Forelimb muscle (tissue), 1 donor: ENCODE results near the gene ERN1. TPM values are rescaled to one million over a fixed set of nuclear protein-coding genes. Genes with fewer than 3 reads are reported as not detected.
"Not testable (repeated sequence)": the region's sequence is repeated elsewhere in the genome, so short reads cannot be mapped to it uniquely, and the experiment has no call there.

ENCODE experiments used
- DNase-seq: peaks from one replicate; pipeline ENCODE4 v3.0.0-alpha.2; 2013; ENCODE audit warnings: low read depth
- polyA plus RNA-seq: library from polyadenylated mRNA; unstranded; fragments of 120-200 nt; gene quantifications from one replicate; pipeline ENCODE4 v1.2.1, GENCODE V29; 2013; ENCODE audit not compliant: insufficient read length

The ERN1 gene
- 5.6 TPM for polyA plus RNA-seq

DNA sequence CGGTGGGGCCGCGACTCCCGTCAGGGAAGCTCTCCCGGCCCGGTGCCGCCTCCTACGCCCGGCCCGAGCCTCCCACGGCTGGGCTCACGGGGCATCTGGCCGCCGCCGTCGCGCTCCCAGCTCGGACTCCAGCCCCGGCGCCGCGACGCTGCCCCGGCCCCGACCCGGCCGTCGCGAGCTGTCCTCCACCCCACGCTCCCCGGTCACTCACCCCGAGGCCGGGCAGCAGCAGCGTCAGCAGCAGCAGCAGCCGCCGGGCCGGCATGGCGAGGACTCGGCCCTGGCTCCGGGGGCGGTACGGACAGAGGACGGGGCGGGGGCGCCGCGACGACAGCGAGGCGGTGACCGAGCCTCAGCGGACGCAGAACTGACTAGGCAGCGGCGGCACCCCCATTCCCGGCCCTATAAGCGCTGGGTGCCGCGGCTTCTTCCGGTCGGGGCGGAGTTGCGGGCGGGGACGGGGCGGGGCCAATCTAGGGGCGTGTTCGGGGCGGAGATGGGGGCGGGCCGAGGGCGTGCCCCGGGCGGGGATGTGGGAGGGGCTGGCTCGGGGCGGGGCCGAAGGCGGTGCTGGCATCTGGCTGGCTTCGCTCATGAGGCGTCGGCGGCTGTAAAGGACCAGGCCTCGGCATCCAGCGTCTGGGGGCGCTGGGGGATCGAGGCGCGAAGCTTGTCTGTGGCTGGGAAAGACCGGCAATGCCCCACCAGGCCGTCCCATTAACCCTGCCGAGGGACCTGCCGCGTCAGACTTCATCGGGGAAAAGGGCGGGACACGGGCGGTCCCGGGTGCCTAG lies at the start of gene ERN1:
Gene ERN1 (minus strand): TSS at position 380 of the 794 bp plus-strand sequence. CDS start 115 bp downstream, at position 265.
- DNase-seq: no peak

DNA sequence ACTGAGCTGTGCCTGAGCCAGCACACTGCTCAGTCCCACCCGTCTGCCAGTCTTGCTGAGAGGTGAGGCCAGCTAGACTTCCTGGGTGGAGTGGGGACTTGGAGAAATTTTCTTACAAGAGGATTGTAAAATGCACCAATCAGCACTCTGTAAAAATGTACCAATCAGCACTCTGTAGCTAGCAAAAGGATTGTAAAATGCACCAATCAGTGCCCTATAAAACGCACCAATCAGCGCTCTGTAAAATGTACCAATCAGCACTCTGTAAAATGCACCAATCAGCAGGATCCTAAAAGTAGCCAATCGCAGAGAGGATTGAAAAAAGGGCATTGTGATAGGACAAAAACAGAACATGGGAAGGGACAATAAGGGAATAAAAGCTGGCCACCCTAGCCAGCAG lies 49.1 kb upstream of the ERN1 start:
- DNase-seq: not testable (repeated sequence)

DNA sequence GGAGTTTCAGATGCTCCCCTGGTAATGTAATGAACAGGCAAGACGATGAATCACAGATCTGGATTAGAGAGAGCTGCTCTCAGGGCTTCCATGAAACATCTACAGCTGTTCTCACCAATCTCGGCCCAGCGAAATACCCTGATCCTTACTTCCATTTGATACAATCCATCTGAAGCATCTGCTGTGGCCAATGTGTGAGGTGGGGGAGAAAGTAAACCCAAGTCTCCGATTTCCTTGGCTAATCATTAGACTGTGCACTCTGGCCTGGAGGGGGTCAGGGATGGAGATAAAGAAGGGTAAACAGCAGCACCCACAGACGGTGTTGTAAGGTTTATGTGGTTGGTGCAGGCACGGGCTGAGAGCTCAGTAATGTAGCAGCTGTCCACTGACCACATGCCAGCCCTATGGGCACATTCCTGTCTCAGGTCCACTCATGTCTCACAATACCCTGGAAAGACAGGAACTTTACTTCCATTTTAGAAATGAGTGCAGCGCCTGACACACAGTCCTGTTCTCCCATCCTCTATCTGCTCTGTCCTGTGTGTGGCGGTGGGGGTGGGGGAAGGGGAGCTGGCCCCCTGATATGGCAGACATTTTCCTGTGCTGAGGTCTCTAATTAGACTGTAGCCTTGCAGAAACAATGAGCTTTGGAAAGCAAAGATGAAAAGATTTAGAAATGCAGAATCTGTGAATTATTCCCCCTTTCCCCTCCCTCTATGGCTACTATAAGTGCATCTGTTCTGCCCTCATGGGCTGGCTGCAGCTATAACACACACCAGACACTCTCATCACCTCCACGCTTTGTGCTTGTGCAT lies 48.3 kb upstream of the ERN1 start:
- no peak for DNase-seq

DNA sequence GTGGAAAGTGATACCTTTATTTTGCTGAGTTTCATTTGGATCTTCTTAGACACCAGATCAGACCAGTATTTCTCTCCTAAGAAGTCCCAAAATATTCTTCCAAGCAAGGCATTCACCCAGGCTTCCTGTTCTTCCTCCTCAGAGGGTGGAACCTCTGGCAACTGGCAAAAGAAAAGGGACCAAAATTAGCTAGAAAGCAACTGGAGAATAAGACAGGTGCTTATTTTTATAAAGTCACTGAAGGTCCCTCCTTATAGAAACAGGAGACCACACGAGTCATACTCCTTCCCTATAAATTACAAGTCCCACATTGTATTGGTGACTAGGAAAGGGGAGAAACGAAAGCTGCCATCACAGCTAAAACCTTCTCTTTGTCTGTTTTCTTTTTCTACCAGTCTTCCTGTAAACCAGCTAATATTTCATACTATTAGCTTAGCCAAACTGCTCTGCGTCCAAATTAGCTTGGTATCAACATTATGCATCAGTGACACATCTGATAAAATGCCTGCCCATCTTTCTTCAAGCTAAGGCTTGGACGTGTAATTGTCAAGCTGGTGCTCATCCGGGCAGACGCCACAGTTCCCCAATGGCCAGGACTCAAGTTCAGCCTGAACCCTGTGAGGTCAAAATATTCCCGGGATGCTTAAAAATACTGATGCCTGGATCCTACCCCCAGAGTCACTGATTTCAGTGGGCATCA lies 47.5 kb upstream of the ERN1 start:
- no peak for DNase-seq

DNA sequence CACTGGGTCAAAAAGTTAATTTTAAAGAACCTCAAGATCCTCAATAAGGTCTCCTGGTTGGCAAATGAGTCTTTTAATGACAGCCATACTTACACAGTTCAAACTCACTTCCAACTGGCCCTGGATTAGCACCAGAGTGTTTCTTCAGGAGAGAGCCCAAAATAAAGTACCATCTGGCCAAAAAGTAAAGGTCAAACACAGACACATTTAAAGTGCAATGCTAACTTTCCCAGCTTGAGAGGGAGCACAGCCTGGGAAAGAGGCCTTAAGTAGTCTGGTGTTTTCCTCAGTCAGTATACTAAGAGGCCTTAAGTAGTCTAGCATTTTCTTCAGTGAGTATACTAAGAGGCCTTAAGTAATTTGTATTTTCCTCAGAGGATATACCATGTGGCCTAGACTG lies 46.6 kb upstream of the ERN1 start:
- DNase-seq: no peak

DNA sequence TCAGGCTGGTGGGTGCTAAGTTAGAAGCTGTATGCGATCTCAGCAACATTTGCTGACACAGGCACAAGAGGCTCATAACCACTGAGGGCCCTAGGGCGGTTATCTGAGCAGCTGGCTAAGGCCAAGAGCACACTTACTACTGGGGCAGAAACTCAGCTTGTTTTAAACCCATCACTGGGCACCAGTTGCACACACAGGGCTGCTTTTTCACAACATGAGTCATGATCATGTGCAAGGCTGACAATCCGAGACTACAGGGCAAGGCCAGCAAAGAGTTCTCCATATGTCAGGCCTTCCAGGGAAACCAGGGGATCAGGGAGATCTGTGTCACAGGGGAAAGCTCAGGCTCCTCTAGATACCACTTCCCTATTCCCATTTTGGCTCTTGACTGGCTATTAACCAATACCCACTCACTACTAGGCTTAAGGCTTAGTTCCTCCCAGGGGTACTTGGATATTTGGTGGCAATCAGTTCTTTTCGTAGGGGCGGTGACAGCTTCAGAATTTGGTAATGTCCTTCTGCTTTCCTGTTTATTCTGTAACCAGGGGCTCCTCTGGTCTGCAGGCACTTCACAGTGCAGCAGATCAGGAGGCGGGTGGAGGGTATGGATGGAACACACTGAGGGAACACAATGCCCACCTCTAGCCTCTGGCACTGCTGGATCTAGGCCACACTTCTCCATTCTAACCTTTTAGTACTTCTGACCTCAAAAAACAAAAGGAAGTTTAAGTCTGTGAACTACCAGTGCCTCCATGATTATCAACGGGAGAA lies 44.9 kb upstream of the ERN1 start:
- no peak for DNase-seq

DNA sequence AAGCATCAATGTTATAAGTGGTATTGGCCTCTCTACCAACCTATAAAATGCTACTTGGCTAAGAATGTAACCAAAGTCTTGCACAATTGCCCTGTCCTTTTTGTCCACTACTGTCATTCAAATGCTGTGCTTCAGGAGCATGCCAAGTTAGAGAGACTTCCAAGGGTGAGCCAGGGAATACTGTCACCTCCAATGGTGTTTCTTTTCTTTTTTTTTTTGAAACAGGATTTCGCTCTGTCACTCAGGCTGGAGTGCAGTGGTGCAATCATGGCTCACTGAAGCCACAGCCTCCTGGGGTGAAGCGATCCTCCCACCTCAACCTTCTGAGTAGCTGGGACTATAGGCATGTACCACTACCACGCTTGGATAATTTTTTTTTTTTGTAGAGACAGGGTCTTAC lies 43.7 kb upstream of the ERN1 start:
- DNase-seq: no peak

DNA sequence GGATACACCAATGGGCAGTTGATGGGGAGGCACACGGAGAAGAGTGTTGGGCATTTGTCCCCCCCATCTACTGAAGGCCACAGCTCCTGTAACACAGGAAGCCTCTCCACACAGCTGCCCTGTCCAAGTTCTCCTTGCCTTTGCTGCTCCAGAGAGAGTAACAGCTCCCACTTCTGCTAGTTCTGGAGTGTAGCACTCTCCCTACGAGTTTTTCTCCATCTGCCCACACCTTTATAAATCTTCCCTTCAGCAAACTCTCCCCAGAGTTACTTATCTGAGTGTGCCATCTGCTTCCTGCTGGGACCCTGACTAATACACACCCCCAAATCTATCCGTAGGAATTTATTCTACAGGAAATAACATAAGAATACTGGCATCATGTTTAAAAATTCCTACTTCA lies 42.6 kb upstream of the ERN1 start:
- DNase-seq: no peak

DNA sequence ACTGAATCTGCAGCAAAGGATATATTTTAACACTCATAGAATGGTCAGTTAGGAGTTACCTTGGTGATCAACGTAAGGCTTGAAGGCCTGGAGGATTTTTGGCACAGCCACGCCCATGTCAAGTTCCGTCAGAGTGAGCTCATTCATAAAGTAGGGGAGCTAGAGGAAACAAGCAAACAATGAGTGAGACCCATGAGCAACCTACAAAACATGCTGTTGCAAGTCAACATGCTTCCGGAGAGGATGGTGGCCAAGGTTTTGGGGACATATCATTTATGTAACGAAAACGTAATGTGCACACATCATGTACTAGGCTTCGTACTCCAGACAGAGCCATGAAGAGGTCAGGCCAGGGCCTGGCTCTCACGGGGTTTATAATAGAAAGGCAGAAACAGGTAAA lies 41.1 kb upstream of the ERN1 start:
- no peak for DNase-seq

DNA sequence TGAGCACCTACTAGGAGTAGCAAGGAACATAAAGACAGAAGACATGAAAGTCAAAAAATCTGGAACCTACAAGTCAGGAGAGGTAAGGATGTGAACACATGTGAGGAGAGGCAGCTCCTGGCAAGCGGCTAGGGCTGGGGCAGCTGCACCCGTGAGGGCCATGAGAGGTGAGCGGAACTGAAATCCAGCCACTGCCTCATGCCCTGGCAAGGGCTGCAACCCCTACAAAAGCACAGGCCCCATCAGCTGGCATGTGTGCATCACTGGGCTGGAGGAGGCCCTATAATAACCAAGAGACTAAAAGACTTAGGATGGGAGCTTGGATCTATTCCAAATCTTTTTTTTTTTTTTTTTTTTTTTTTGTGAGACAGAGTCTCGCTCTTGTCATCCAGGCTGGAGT lies 40.3 kb upstream of the ERN1 start:
- no peak for DNase-seq

DNA sequence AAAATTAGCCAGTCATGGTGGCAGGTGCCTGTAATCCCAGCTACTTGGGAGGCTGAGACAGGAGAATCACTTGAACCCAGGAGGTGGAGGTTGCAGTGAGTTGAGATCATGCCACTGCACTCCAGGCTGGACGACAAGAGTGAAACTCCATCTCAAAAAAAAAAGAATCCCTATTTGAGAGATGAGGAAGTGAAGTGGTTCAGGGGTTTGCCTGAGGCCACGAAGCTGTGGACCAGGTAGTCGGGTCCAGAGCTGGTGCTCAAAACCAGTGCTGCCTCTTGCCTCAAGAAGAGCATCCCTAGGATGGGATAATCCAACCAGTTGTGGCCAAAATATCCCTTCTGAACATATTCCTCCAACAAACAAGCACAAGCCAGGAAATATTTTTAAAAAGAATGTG lies 37.7 kb upstream of the ERN1 start:
- DNase-seq: not testable (repeated sequence)

DNA sequence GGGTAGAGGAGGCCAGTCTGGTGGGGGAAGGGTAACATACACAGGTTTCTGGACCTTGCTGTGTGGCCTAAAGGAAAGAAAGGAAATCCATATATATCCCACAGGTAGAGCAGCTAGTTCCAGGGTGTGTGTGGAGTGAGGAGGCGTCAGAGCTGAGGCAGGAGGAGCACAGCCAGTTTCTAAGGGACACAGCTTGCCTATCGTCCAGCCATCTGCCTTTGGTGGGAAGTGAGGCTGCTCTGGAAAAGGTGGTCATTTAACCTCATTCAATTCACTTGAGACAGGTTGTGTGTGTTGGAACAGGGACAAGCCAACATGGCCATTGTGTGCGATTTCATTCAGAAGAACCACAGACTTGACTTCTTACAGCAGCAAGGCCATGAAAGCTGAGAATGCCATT lies 36.9 kb upstream of the ERN1 start:
- DNase-seq: no peak

DNA sequence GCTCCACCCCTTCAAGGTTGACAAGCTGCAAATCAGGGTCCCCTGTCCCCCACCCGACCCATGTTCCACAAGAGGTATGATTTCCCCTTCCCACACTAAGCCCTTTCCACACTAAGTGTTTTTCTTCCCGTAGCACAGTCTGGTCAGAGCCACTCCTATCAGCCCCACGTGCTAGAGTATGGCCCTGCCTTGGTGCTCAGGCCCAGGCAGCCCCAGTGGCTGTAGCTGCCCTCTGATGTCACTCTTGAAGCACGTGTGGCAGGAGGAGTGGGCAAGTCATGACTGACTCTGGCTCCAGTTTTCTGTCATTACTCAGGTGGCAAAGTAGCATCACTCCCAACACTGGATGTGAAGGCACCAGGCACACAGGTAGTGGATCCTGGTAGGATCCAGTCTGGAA lies 35.4 kb upstream of the ERN1 start:
- no peak for DNase-seq

DNA sequence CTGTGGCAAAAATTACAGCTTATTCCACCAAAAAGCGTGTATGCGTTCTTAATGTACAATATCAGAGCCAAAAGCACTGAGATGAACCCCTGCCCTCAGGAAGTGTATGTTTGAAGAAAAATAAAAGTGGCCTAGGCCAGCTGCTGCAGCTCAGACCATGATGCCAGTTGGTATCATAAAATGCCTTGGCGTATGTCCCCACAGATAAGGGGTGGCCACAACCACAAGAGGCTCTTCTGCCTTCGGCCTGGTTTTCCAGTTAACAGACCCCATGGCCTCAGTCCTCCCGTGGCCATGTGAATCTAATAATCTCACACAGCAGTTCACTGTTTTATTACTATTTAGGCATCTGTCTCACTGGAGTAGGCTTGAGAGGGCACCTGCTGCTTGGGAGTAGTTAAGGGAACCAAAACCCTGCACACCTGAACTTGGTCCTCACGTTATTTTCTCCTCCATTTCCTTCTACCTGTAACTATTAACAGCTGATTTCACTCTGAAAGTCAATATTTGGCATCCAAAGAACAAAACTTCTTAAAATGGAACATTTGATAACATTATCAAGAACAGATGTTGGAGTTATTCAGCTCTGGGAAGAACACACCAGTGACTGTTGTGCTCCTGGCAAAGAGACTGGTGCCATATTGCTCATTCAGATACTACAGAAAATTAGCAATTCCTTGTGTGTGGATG lies 34.8 kb upstream of the ERN1 start:
- DNase-seq: no peak

DNA sequence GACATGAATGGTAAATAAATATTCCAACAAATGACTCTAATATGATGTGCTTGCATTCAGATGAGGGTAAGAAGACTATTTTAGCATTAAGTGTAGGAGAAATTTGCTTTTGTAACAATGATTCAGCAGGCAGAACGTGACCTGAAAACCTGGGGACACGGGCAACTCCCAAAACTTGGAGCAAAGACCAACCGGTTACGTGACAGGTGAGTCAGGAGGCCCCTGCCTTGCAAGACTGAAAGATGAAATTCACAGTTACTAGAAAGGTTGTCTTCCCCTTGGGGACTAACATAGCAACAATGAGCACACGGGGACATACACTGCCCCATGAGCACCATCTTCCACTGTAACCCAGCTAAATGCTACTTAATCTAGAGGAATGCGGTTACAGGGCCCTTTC lies 33.5 kb upstream of the ERN1 start:
- DNase-seq: no peak

DNA sequence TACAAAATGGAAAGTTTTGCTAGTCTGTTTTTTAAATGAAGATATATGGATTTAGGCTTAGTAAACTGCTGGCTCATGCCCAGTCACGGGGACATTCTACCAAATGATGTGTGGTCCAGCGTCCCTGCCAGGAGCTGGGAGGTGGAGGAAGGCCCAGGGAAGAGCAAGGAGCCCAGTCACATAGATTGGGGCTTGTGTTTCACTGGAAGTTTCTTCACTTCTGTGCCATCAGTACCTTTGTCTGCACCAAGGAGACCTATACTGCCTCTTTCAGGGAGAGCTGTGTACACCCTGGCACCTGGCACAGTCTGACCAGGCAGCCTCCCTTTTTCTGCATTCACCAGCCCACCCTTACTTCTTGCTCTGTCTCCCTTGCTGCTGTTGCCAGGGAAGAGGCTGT lies 32.6 kb upstream of the ERN1 start:
- DNase-seq: no peak

DNA sequence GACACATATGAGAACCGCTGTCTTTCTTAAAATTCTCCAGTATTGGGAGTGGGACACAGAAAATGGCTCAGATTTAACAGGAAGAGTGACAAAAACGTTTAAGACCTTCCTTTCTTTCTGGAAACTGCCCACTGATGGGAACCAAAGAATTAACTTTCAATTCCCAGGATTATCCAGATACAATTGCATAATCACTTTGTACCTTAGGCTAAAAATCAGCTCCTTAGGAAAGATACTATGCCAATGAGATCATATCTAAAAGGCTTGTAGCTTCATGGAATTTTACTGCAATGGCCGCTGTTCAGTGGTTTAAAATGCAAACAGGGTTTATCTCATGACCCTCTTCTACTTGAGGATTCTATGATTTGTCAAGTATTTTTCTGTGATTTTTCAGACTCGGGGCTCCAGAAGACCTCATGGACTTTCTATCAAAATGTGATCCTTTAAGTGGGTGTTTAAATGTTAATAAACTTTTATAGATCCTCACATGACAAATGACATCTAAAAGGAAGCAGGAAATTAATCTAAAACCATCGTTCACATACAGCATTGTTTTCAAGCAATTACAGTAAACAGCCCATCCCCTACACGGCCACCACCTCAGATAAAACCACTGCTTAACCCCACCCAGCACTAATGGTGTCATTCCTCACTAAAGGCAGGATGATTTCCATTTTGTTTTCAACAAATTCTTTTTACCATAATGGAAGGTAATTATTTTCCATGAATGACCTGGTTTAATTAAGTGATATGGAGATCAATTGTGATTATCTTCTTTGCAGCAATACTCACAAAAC lies 31.6 kb upstream of the ERN1 start:
- no peak for DNase-seq

DNA sequence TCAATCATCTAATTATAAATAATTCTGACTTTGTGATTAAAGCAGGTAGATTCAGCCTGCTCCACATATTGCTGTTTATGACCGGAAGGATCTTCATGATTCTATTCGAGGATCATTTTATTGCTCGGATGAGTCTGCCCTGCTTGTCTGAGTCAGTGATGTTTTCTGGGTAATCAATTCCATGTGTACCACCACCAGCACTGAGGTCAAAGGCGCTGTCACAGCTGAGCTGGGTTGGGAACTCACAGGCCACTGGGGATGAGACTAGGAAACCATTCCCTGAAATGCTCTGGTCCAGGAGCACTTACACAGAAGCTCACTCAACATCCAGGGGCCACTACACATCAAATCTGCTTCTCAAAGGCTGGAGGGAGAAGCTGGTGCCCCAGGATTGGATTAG lies 30.4 kb upstream of the ERN1 start:
- DNase-seq: no peak

DNA sequence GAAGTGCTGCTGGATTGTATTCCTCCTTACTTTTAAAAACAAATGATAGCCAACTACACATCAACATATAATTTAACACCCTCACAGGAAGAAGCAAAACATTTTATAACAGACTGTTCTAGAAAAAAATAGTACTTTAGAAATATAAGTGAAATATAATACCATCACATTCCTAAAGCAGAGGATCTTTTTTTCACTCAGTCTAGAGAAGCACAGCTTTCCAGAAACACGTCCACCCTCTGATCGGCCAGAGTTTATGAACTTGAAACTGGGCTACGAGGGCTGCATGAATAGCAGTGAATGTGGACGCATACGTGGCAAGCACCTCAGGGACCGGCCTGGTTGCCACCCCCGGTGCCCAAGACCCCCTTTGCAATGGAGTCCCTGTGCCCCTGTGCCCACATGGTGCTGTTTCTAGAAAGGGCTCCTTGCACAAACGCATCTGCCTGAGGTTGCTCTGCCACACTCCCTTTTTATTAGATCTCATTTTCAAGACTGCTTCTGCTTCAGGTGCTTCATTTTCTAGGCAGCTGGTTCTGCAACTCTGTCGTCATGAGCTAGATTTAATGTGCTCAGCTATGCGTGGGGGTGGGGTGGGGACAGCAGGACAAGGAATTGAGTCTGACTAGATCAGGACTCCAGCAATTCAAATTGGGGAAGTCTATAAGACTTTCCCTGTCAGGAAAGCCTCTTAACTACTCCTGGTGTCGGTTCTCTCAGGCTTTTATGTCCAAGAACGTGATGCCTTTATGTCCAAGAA lies 29.1 kb upstream of the ERN1 start:
- DNase-seq: no peak

DNA sequence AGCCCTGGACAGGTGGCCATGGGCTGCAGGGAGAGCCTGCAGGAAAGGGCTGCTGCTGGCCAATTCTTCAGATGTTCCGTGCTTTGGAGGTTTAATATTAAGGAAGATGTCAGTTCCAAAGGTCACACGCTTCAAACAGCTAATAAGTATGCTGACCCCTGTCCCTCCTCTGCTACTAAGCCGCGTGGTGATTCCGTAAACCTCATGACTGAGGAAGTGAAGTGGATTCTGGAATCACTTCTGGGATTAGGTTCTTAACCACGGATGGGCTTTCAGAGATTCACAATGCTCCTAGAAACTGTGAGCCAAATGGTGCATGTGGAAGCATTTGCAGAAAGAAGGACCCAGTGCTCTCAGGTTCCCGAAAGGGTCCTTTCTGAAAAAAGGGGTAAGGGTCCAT lies 28.5 kb upstream of the ERN1 start:
- no peak for DNase-seq
